NCI-H460 (cell line): ENCODE results near the gene PPP2R3A. TPM values are rescaled to one million over a fixed set of nuclear protein-coding genes. Genes with fewer than 3 reads are reported as not detected.
"Not testable (repeated sequence)": the region's sequence is repeated elsewhere in the genome, so short reads cannot be mapped to it uniquely, and the experiment has no call there.

Experiments
- DNase-seq: peaks from one replicate; pipeline ENCODE4 v3.0.0-alpha.2; 2016; ENCODE audit warnings: low read depth; ENCODE audit errors: extremely low read depth
- polyA plus RNA-seq: library from polyadenylated mRNA; depleted of rRNA; stranded (reverse); fragments of >200 nt; gene quantifications from 2 replicates; pipeline ENCODE4 v1.2.3, GENCODE V29; 2014; cell fraction: nucleus; rRNA removed
- total RNA-seq: library from RNA; depleted of rRNA; stranded (reverse); fragments of >200 nt; shearing (Covaris generic); gene quantifications from 2 replicates; pipeline ENCODE4 v1.2.3, GENCODE V29; 2014; rRNA removed

Gene PPP2R3A, protein sequence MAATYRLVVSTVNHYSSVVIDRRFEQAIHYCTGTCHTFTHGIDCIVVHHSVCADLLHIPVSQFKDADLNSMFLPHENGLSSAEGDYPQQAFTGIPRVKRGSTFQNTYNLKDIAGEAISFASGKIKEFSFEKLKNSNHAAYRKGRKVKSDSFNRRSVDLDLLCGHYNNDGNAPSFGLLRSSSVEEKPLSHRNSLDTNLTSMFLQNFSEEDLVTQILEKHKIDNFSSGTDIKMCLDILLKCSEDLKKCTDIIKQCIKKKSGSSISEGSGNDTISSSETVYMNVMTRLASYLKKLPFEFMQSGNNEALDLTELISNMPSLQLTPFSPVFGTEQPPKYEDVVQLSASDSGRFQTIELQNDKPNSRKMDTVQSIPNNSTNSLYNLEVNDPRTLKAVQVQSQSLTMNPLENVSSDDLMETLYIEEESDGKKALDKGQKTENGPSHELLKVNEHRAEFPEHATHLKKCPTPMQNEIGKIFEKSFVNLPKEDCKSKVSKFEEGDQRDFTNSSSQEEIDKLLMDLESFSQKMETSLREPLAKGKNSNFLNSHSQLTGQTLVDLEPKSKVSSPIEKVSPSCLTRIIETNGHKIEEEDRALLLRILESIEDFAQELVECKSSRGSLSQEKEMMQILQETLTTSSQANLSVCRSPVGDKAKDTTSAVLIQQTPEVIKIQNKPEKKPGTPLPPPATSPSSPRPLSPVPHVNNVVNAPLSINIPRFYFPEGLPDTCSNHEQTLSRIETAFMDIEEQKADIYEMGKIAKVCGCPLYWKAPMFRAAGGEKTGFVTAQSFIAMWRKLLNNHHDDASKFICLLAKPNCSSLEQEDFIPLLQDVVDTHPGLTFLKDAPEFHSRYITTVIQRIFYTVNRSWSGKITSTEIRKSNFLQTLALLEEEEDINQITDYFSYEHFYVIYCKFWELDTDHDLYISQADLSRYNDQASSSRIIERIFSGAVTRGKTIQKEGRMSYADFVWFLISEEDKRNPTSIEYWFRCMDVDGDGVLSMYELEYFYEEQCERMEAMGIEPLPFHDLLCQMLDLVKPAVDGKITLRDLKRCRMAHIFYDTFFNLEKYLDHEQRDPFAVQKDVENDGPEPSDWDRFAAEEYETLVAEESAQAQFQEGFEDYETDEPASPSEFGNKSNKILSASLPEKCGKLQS (N-terminal part only)
- total RNA-seq: 2.8 and 2.9 TPM in 2 replicates
- polyA plus RNA-seq: 1.0 and 1.1 TPM in 2 replicates

DNA sequence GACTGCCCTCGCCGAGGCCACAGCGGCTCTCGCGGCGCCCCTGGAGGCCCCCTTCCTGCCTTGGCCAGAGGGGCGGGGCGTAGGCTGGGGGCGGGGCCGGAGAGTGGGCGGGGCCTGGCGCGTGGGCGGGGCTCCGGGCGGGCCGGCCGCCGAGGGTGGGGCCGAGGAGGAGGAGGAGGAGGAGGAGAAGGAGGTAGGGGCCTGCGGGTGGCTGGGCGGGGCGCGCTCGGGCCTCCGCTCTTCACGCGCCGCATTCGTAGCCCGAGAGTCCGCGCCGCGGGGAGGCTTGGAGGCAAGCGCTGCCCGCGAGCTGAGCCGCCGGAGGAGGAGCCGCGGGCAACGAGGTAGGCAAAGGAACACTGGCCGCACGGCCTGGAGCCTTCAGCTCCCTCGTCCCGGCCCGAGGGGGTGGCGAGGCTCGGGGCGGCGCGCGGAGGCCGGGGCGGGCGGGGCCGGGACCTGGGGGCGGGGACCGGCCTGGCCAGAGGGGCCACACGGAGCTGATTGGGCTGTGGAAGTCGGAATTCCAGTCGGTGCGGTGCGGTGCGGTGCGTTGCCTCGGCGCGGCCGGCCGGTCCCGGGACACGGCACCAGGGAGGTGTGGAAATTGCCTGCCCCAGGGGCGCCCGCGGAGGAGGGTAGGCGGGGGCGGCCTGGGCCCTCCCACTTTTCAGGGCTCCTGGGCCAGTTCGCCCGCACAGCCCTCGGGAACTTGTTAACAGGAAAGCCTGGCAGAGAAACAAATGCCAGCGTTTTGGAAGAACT is at the start of gene PPP2R3A:
Gene PPP2R3A (plus strand): TSS at position 223 of the 765 bp plus-strand sequence. CDS start 35,771 bp downstream, outside the sequence.
- DNase-seq: peak; percentile 58

DNA sequence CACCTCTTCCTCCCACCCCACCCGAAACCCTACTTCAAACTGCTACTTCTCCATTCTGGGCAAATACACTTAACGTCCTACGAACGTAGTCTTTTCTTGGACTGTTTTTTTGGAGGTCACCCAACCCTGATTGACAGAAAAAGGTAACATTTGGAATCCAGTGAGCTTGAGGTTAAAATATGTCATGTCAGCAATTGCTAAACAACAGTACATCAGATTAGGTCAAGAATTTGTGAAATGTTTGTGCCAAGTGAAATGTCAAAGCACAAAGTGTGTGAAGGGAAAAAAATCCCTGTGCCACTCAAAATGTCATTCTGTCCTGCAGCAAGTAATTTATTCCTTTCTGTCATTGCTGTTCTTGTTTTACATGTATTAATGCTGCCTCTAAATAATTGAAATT is 49.2 kb upstream of the PPP2R3A start:
- DNase-seq: no peak

DNA sequence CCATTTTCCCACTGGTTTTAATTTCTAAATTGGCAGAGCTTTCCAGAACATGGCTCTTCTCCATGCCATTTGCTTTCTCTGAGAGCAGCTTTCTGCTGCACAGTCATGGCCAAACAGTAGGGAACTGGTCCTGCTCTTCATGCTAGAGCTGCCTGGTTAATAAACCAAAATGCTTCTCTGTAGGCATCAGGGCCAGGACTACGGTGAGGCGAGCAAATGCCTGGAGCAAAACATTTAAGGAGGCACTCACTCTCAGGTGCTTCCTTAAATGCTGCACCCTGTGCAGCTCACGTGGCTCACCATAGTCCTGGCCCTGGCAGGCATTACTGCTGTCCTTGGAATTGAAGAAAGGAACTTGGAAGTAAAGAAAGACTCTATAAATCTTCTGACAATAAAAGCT is 48.5 kb upstream of the PPP2R3A start:
- no peak for DNase-seq

DNA sequence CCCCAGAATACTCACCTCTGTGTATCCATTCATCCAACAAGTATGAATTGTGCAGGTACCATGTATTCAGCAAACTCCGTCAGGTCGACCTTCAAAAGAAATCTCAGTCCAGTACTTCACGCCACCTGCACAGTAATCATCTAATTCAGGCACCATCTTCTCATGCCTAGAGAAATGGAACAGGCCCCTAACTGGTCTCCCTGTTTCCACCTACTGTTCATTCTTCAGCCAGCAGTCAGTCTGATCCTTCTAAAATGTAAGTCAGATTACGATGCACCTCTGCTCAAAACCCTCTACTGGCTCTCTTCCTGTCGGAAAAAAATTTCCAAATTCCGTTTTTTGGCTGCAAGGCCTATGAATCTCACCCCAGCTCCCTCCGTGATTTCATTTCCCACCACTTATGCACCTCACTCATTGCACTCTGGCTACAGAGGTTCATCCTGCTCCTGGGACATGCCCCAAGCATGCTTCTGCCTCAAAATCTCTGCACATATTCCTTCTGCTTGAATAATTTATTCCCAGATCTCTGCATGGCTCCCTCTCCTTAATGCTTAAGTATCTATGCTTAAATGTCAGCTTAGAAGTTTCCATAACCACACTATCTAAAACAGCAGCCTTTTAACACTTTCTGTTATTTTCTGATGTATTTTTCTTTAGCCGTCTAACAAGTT is 47.5 kb upstream of the PPP2R3A start:
- DNase-seq: no peak

DNA sequence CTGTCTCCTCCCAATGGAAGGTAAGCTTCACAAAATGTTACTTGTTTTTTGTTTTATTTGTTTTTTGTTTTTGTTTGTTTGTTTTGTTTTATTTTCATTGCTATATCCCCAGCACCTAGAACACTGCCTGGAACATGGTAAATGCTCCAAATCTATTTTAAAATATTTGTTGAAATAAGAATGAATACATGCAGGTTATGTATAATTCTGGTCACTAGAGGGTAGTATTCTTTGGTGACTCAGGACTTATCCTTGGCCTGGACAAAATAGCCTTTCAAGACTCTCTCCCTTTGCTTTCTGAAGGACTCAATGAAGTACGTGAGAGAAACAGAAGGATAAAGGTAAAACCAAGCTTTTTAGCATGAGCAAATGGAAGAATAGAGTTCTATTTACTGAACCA is 46.9 kb upstream of the PPP2R3A start:
- DNase-seq: peak; percentile 6

DNA sequence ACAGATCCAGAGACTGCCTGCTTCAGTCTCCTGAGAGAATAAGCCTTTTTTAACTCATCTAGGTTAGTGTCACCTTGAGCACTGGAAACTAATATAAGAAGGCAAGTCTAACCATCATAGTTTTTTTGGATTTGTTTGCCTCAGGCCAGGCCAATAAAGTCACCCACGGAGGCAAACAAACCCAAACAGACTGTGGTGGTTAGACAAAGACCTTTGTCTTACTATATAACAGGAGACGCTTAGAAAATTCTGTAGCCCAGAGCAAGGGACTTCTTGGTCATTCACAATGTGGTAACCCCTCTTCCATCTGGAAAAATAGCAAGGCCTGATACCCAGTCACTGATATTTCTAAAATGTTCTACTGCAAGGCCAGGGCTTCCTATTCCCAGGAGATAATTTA is 45.3 kb upstream of the PPP2R3A start:
- no peak for DNase-seq

DNA sequence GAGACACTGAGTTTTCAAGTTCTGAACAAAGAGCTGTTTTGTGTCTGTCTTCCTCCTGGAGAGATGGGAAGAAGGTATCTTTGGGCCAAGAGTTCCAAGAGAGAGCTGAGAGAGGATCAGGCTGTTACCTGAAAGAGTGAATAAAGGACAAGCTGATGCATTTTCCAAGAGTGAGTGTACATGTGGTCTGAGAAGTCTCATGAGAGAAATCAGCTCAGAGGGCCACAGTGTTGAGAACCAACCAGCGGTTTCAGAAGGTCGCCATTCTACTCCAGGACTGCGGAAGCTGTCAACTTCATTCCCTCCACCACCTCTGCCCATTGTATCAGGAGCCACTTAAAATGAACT is 42.7 kb upstream of the PPP2R3A start:
- DNase-seq: no peak

DNA sequence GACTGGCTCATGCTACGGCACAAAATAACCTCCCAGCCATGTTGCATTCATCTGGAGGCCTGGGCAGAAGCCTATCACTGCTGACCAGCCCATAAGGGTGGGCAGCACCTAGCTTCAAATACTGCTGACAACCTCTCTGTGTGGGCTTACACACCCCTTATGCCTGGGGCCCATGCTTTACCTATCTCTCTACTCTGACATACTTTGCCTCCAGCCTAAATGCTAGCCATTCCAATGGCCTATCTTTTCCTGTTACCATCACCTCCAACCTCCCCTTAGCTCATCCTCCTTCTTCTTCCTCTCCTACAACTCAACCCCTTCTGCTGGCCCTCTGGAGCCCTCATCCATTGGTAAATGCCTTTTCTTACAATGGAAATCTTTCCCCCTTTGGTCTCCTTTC is 41.0 kb upstream of the PPP2R3A start:
- DNase-seq: no peak

DNA sequence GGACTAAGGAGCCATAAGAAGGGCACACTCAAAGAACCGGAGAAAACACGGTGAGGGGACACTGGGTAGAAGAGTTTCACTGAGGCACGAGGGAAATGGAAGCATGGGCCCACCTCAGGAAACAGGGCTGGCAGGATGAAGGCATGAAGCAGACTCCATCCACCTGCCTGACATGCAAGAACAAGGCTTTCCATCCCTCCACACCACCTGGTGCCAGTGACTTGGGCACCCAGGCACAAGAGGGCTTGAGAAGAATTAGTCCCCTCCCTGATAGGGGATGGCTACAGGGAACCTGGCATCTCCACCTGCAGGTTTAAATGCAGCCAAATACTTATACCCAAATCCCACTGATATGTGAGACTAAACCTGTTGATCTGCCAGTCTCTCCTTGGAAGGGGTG is 38.9 kb upstream of the PPP2R3A start:
- DNase-seq: no peak

DNA sequence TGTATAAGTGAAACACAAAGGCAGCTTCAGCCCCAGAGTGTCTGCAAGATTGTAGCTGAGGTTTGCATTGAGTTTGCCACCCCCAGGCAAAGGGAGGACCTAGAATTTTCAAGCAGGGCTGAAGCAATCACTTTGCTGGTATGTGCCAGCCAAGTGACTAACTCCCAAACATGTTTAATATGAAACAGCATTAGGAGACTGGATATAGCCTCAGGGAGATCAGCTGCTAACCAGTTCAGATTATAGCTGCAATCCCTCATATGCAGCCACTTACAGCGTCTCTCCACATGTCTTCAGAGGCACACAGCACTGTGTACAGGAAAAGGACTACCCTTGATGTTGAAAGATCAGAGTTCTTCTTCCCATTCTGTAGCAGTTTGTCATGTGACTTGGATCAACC is 38.4 kb upstream of the PPP2R3A start:
- DNase-seq: no peak

DNA sequence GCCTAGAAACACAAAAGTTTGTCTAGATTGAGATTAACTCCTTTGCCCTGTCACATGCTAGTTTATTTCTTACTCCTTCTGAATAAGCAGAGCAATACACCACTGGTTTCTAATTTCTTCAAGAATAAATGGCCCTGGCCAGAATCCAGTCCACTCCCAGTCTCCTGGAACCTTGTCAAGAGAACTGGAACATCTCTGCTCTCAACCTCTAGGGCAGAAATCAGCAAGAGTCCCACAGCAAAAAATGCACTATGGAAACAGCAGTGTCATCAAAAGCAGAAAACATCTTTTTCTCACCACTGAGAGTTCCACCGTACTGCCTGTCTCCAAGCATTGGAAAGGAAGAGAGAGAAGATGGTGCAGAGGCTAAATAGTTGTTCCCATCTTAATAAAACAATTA is 35.9 kb upstream of the PPP2R3A start:
- no peak for DNase-seq

DNA sequence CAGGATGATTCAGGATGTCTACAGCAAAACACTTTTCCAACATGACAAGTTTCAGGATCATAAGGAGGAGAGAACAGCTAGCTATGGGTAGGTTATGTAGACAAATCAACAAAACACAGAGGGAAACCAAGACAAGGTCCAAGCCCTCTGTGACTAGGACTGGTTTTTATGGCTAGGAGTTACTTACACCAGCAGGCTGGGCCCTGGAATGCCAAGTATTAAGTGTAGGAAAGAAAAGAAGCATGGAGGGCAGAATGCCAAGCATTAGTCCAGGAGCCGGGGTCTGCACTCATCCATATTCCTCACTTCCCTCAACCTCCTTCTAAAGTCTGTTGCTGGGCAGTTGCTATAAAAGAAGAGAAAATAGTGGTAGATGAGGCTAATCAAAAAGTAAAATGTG is 35.3 kb upstream of the PPP2R3A start:
- DNase-seq: no peak

DNA sequence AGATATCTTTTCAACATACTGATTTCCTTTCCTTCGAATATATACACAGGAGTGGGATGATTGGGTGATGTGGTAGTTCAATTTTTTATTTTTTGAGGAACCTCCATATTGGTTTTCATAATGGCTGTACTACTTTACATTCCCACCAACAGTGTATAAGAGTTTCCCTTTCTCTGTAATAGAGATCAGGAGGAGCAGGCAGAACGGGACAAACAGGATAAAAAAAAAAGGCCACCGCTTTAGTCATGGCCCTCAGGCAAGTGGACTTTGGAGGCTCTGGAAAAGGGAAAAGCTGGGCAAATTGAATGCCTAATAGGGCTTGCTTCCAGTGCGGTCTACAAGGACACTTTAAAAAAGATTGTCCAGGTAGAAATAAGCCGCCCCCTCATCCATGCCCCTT is 30.4 kb upstream of the PPP2R3A start:
- not testable (repeated sequence) for DNase-seq

DNA sequence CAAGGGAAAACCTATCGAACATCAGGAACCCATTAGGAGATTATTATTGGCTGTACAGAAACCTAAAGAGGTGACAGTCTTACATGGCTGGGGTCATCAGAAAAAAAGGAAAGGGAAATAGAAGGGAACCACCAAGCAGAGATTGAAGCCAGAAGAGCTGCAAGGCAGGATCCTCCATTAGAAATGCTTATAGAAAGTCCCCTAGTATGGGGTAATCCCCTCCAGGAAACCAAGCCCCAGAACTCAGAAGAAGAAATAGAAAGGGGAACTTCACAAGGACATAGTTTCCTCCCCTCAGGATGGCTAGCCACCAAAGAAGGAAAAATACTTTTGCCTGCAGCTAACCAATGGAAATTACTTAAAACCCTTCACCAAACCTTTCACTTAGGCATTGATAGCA is 27.8 kb upstream of the PPP2R3A start:
- not testable (repeated sequence) for DNase-seq

DNA sequence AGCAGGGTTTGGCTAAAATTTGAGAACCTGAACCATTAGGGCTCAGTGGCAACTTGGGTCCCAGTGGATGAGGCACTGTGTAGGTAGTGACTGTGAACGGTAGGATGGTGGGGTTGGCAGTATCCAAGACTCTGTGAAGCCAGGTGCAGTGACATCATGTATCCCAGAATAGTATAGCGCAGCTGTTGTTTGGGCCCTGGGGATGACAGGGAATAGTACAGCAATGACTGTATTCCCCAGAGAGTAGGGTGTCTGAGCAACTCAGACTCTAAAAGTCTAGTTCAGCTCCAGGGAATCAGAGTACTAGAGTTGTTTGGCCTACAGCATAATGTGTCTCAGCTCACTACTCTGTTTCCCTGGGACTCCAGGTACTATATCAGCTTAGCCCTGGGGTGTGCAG is 20.7 kb upstream of the PPP2R3A start:
- no peak for DNase-seq

DNA sequence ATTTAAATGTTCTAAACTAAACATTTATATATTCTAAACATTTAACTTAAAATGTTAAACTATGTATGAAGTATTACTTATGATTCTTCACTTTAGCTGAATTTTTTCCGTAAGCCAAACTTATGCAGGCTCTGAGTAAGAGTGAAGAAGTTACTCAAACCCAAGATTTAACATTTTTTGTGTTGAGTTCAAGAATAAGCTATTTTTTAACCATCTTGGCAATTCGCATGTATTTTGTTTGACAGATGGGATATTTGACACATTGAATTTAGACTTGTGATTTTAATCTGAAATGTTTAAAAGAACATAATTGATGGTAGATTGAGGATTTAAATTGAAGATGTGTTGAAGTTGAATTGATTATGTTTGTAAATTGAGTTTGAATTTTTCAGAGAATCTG is 14.6 kb upstream of the PPP2R3A start:
- DNase-seq: no peak

DNA sequence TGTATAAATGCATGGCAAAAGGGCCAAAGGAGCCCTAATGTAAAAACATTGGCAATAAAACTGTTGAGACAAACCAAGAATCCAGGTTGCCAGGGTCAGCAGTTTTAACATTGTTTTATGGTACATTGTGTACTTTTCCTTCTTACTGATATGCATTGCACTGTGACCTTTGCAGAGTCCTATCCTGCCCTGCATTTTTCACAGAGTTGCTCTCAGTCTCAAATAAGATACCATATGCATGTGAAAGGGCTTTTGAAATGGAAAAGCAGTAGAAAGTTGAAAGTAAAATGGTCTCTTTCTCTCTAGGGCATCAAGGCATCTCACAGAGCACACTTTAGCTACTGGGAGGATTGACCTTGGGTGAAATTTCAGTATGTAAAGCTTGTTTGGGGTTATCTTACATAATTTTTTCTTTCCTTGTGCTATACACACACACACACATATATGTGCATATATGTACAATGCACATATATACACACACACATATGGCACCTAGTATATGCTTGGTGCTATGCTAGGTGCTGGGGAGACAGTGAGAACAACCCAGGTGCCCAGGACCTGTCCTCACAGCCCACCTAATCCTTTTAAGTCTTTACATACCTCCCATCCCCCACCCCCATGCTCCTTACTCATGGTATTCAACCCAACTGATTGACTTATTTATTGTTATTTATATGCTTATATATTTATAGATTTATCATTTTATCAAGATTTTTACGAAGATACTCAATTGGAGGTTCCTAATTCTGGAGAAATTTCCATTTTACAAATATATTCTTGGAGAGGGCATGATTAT is 1.2 kb upstream of the PPP2R3A start:
- no peak for DNase-seq

DNA sequence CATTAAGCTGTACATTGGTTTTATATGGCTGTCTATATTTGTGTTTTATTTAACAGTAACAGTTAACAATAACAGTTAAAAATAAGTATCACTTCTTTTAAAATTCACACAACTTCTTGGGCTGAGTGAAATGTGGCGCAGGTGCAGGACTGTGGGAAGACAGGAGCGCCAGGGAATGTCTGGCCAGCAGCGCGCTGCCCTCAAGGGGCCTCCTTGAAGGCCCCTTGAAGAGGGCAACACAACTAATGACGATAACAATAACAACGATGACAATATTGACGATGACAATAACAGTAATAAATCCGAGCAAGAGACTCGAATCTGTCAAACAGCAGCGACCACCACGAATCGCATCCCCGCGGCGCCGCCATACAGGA is 411 bp upstream of the PPP2R3A start:
- no peak for DNase-seq

DNA sequence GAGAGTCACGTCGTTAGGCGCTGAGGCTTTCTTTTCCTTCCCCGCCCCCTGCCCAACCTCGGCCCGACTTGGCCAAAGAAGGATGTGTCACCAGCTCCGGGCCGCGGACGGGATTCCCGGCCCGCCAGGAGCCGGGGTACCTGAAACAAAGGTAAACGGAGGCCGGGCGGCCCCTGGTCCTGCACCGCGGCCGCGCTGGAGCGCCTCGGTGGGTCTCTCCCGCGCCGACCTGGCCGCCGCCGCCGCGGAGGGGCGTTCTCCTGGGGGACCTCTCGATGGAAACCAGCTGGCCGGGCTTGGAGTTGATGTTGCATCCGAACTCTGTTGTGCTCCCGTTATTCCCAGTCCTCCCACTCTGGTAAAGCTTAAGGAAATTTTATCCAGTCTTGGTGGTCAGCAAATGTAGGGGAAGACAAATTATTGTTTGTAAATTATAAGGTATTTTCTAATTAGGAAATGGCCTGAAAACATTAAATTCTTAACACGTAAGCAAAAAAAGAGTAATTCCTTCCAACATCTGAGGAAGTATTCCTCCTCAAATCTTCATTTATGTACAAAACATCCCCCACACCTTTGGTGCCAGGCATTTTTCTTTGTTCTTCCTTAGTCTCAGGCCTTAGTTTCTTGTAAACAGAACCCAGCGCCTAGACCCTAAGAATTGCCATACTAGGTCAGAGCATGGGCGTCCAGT is 888 bp downstream of the PPP2R3A start:
- peak; percentile 23 for DNase-seq
